HepG2 (cell line): Measurements from ENCODE around the gene STK25. TPM values are rescaled to one million over a fixed set of nuclear protein-coding genes. Genes with fewer than 3 reads are reported as not detected.

Experiments
- ARID3A ChIP-seq: IDR thresholded peaks from 2 replicates; pipeline ENCODE4 v1.6.1; 2012; ENCODE audit warnings: low read depth, low read length, improper control_type of control experiment
- ATF5 ChIP-seq: sonication (generic); formaldehyde crosslinking; IDR thresholded peaks from 2 replicates; pipeline ENCODE4 v1.4.0; 2020; ENCODE audit warnings: mild to moderate bottlenecking, low read depth, missing genetic modification reagents
- BRD4 ChIP-seq: sonication (generic); formaldehyde crosslinking; IDR thresholded peaks from 2 replicates; pipeline ENCODE4 v1.4.0; 2020; ENCODE audit warnings: missing genetic modification reagents
- ESRRA ChIP-seq: sonication (generic); formaldehyde crosslinking; IDR thresholded peaks from 2 replicates; pipeline ENCODE4 v1.5.1; 2020; ENCODE audit warnings: mild to moderate bottlenecking, low read depth, missing genetic modification reagents
- HNF4G ChIP-seq, 2 experiments: sonication (generic) in 1 of 2; formaldehyde crosslinking in 1 of 2; IDR thresholded peaks; 2 replicates each; pipeline versions ENCODE4 v1.4.0 to v1.6.1; 2011 to 2020; ENCODE audit warnings: borderline replicate concordance in 2 of 2, low read depth in 2 of 2, mild to moderate bottlenecking in 2 of 2, low read length in 1 of 2, missing genetic modification reagents in 1 of 2, moderate library complexity in 1 of 2
- MAZ ChIP-seq, 2 experiments: sonication (generic) in 1 of 2; formaldehyde crosslinking in 1 of 2; IDR thresholded peaks; 2 replicates each; pipeline versions ENCODE4 v1.5.0 to v1.6.1; 2012 to 2020; ENCODE audit warnings: low read depth in 2 of 2, mild to moderate bottlenecking in 2 of 2, borderline replicate concordance in 1 of 2, improper control_type of control experiment in 1 of 2, low read length in 1 of 2, missing genetic modification reagents in 1 of 2, moderate library complexity in 1 of 2
- MTF2 ChIP-seq: sonication (generic); formaldehyde crosslinking; IDR thresholded peaks from 2 replicates; pipeline ENCODE4 v1.5.0; 2020; ENCODE audit warnings: missing genetic modification reagents, borderline replicate concordance
- NR2C2 ChIP-seq: sonication (generic); formaldehyde crosslinking; IDR thresholded peaks from 2 replicates; pipeline ENCODE4 v1.4.0; 2020; ENCODE audit warnings: missing genetic modification reagents, mild to moderate bottlenecking, moderate library complexity, borderline replicate concordance
- RFX5 ChIP-seq: IDR thresholded peaks from 2 replicates; pipeline ENCODE4 v1.6.1; 2011; ENCODE audit warnings: low read depth, low read length, improper control_type of control experiment
- TBP ChIP-seq: sonication (generic); formaldehyde crosslinking; IDR thresholded peaks from 2 replicates; pipeline ENCODE4 v1.5.0; 2020; ENCODE audit warnings: missing genetic modification reagents
- TBX3 ChIP-seq: fragments of 450-650 bp; IDR thresholded peaks from 2 replicates; pipeline ENCODE4 v1.6.1; 2017; ENCODE audit warnings: antibody characterized with exemption, mild to moderate bottlenecking, inconsistent platforms, borderline replicate concordance
- ZNF17 ChIP-seq: sonication (generic); formaldehyde crosslinking; IDR thresholded peaks from 2 replicates; pipeline ENCODE4 v1.5.0; 2020; ENCODE audit warnings: mild to moderate bottlenecking, missing genetic modification reagents
- ZNF34 ChIP-seq: sonication (generic); formaldehyde crosslinking; IDR thresholded peaks from 2 replicates; pipeline ENCODE4 v1.4.0; 2020; ENCODE audit warnings: mild to moderate bottlenecking, missing genetic modification reagents, borderline replicate concordance
- ZNF383 ChIP-seq: sonication (generic); formaldehyde crosslinking; IDR thresholded peaks from 2 replicates; pipeline ENCODE4 v1.4.0; 2020; ENCODE audit warnings: missing genetic modification reagents, mild to moderate bottlenecking, borderline replicate concordance
- ZNF552 ChIP-seq: sonication (generic); formaldehyde crosslinking; IDR thresholded peaks from 2 replicates; pipeline ENCODE4 v1.9.0; 2022; ENCODE audit warnings: missing genetic modification reagents, mild to moderate bottlenecking, borderline replicate concordance
- ZNF597 ChIP-seq: sonication (generic); formaldehyde crosslinking; IDR thresholded peaks from 2 replicates; pipeline ENCODE4 v1.5.0; 2020; ENCODE audit warnings: missing genetic modification reagents
- polyA plus RNA-seq, 8 experiments: library from polyadenylated mRNA; depleted of rRNA in 3 of 8; stranded (reverse) in 7 of 8; unstranded in 1 of 8; fragments of >200 nt; fragmentation: Illumina TruSeq in 4 of 8; extraction: Trizol in 4 of 8; gene quantifications; 2 replicates each; pipeline versions ENCODE4 v1.2.1 to v1.2.3, GENCODE V29; 2011 to 2016; ENCODE audit warnings: low read depth in 4 of 8, missing spikeins in 1 of 8, mixed read lengths in 1 of 8; ENCODE audit not compliant: insufficient read depth in 1 of 8
- total RNA-seq, 5 experiments: library from RNA; depleted of rRNA; stranded (reverse); fragments of >200 nt; fragmentation: Illumina TruSeq; extraction: Trizol; gene quantifications; 2 replicates each; pipeline ENCODE4 v1.2.3, GENCODE V29; 2016; ENCODE audit warnings: low read depth in 1 of 5
- TF ChIP-seq, protein P1 (sequence below): IDR thresholded peaks from 2 replicates; pipeline ENCODE4 v1.4.0; 2020; ENCODE audit warnings: mild to moderate bottlenecking, missing genetic modification reagents

Gene STK25
- total and polyA plus RNA-seq, 2 of the 13 experiments (the other 11 are each of a cell fraction or from before 2014, with no cell fraction given) = 177 to 481 TPM

- TF ChIP-seq ZNF597 (CRISPR knock-in tag) (no peak), ESRRA (no peak), RFX5 (no peak), MTF2 (no peak), HNF4G (IDR thresholded peaks at IDR 0.05; ENCODE audit: borderline replicate concordance, low read depth, low read length) (peak; percentile 52; the same call in 1 of the 2 replicates), HNF4G (CRISPR knock-in tag; IDR thresholded peaks at IDR 0.05; ENCODE audit: borderline replicate concordance, low read depth) (no peak), ARID3A (no peak), ZNF34 (CRISPR knock-in tag) (no peak), ATF5 (CRISPR knock-in tag) (no peak), TBP (CRISPR knock-in tag) (no peak), NR2C2 (peak; percentile 6; the same call in 1 of the 2 replicates), BRD4 (CRISPR knock-in tag) (no peak), ZNF17 (no peak), MAZ (IDR thresholded peaks at IDR 0.05; ENCODE audit: borderline replicate concordance, low read depth, low read length) (no peak), MAZ (CRISPR knock-in tag; IDR thresholded peaks at IDR 0.05; ENCODE audit: low read depth) (no peak), TBX3 (peak; percentile 27; the same call in 1 of the 2 replicates), ZNF552 (CRISPR knock-in tag) (no peak), ZNF383 (CRISPR knock-in tag) (no peak)
- TF ChIP-seq, protein P1, sequence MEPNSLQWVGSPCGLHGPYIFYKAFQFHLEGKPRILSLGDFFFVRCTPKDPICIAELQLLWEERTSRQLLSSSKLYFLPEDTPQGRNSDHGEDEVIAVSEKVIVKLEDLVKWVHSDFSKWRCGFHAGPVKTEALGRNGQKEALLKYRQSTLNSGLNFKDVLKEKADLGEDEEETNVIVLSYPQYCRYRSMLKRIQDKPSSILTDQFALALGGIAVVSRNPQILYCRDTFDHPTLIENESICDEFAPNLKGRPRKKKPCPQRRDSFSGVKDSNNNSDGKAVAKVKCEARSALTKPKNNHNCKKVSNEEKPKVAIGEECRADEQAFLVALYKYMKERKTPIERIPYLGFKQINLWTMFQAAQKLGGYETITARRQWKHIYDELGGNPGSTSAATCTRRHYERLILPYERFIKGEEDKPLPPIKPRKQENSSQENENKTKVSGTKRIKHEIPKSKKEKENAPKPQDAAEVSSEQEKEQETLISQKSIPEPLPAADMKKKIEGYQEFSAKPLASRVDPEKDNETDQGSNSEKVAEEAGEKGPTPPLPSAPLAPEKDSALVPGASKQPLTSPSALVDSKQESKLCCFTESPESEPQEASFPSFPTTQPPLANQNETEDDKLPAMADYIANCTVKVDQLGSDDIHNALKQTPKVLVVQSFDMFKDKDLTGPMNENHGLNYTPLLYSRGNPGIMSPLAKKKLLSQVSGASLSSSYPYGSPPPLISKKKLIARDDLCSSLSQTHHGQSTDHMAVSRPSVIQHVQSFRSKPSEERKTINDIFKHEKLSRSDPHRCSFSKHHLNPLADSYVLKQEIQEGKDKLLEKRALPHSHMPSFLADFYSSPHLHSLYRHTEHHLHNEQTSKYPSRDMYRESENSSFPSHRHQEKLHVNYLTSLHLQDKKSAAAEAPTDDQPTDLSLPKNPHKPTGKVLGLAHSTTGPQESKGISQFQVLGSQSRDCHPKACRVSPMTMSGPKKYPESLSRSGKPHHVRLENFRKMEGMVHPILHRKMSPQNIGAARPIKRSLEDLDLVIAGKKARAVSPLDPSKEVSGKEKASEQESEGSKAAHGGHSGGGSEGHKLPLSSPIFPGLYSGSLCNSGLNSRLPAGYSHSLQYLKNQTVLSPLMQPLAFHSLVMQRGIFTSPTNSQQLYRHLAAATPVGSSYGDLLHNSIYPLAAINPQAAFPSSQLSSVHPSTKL (CRISPR knock-in tag) = peak; percentile 58
Measured at GRCh38 chr2:241479026-241479898, 29.1 kb downstream of the STK25 start (continued).
